HepG2 (cell line): ENCODE measurements around the gene TUBA4B. TPM values are rescaled to one million over a fixed set of nuclear protein-coding genes. Genes with fewer than 3 reads are reported as not detected.

Experiments used
- ETV6 ChIP-seq: sonication (generic); formaldehyde crosslinking; conservative IDR thresholded peaks from 2 replicates; pipeline ENCODE4 v1.4.0; 2020; ENCODE audit warnings: missing genetic modification reagents
- GATAD2A ChIP-seq: IDR thresholded peaks from 2 replicates; pipeline ENCODE4 v1.6.1; 2016
- HBP1 ChIP-seq: IDR thresholded peaks from 2 replicates; pipeline ENCODE4 v1.6.1; 2016; ENCODE audit warnings: low read depth, control low read depth
- HMGA1 ChIP-seq: sonication (generic); formaldehyde crosslinking; conservative IDR thresholded peaks from 2 replicates; pipeline ENCODE4 v1.4.0; 2020; ENCODE audit warnings: missing genetic modification reagents
- HNF4A ChIP-seq: sonication (generic); formaldehyde crosslinking; IDR thresholded peaks from 2 replicates; pipeline ENCODE4 v1.4.0; 2020; ENCODE audit warnings: missing genetic modification reagents
- HOMEZ ChIP-seq: IDR thresholded peaks from 2 replicates; pipeline ENCODE4 v1.6.1; 2016; ENCODE audit warnings: low read depth
- KDM2A ChIP-seq: sonication (generic); formaldehyde crosslinking; IDR thresholded peaks from 2 replicates; pipeline ENCODE4 v1.4.0; 2020; ENCODE audit warnings: low read depth, missing genetic modification reagents, borderline replicate concordance
- MIER2 ChIP-seq: IDR thresholded peaks from 2 replicates; pipeline ENCODE4 v1.6.1; 2016; ENCODE audit warnings: missing biosample characterization, missing genetic modification reagents
- NFE2 ChIP-seq: sonication (generic); formaldehyde crosslinking; IDR thresholded peaks from 2 replicates; pipeline ENCODE4 v1.4.0; 2020; ENCODE audit warnings: missing genetic modification reagents
- NR2F6 ChIP-seq, 2 experiments: IDR thresholded peaks; 2 replicates each; pipeline ENCODE4 v1.6.1; 2016; ENCODE audit warnings: antibody characterized with exemption in 1 of 2, mild to moderate bottlenecking in 1 of 2
- PLSCR1 ChIP-seq: sonication (generic); formaldehyde crosslinking; IDR thresholded peaks from 2 replicates; pipeline ENCODE4 v1.5.0; 2020; ENCODE audit warnings: missing genetic modification reagents, mild to moderate bottlenecking, borderline replicate concordance
- TFAP4 ChIP-seq: sonication (generic); IDR thresholded peaks from 2 replicates; pipeline ENCODE4 v1.6.1; 2016; ENCODE audit warnings: low read depth, borderline replicate concordance
- ZBTB26 ChIP-seq: IDR thresholded peaks from 2 replicates; pipeline ENCODE4 v1.6.1; 2016; ENCODE audit warnings: missing compliant biosample characterization, missing genetic modification reagents, borderline replicate concordance
- ZNF354B ChIP-seq: sonication (generic); formaldehyde crosslinking; IDR thresholded peaks from 2 replicates; pipeline ENCODE4 v1.8.0; 2022; ENCODE audit warnings: mild to moderate bottlenecking, missing genetic modification reagents
- ZNF431 ChIP-seq: sonication (generic); formaldehyde crosslinking; IDR thresholded peaks from 2 replicates; pipeline ENCODE4 v1.9.0; 2022; ENCODE audit warnings: missing genetic modification reagents, low read depth, mild to moderate bottlenecking, borderline replicate concordance
- ZNF543 ChIP-seq: sonication (generic); formaldehyde crosslinking; IDR thresholded peaks from 2 replicates; pipeline ENCODE4 v1.4.0; 2020; ENCODE audit warnings: mild to moderate bottlenecking, missing genetic modification reagents
- polyA plus RNA-seq, 8 experiments: library from polyadenylated mRNA; depleted of rRNA in 3 of 8; stranded (reverse) in 7 of 8; unstranded in 1 of 8; fragments of >200 nt; fragmentation: Illumina TruSeq in 4 of 8; extraction: Trizol in 4 of 8; gene quantifications; 2 replicates each; pipeline versions ENCODE4 v1.2.1 to v1.2.3, GENCODE V29; 2011 to 2016; ENCODE audit warnings: low read depth in 4 of 8, missing spikeins in 1 of 8, mixed read lengths in 1 of 8; ENCODE audit not compliant: insufficient read depth in 1 of 8
- total RNA-seq, 5 experiments: library from RNA; depleted of rRNA; stranded (reverse); fragments of >200 nt; fragmentation: Illumina TruSeq; extraction: Trizol; gene quantifications; 2 replicates each; pipeline ENCODE4 v1.2.3, GENCODE V29; 2016; ENCODE audit warnings: low read depth in 1 of 5
- TF ChIP-seq, protein P1 (sequence below): sonication (generic); formaldehyde crosslinking; IDR thresholded peaks from 2 replicates; pipeline ENCODE4 v1.5.0; 2020; ENCODE audit warnings: missing genetic modification reagents, mild to moderate bottlenecking, borderline replicate concordance
- TF ChIP-seq, protein P2 (sequence below): sonication (generic); formaldehyde crosslinking; IDR thresholded peaks from 2 replicates; pipeline ENCODE4 v1.4.0; 2020; ENCODE audit warnings: missing genetic modification reagents, mild to moderate bottlenecking, borderline replicate concordance

The TUBA4B gene
- total and polyA plus RNA-seq, 2 of the 13 experiments (the other 11 are each of a cell fraction or from before 2014, with no cell fraction given): 0.18 to 0.22 TPM

DNA sequence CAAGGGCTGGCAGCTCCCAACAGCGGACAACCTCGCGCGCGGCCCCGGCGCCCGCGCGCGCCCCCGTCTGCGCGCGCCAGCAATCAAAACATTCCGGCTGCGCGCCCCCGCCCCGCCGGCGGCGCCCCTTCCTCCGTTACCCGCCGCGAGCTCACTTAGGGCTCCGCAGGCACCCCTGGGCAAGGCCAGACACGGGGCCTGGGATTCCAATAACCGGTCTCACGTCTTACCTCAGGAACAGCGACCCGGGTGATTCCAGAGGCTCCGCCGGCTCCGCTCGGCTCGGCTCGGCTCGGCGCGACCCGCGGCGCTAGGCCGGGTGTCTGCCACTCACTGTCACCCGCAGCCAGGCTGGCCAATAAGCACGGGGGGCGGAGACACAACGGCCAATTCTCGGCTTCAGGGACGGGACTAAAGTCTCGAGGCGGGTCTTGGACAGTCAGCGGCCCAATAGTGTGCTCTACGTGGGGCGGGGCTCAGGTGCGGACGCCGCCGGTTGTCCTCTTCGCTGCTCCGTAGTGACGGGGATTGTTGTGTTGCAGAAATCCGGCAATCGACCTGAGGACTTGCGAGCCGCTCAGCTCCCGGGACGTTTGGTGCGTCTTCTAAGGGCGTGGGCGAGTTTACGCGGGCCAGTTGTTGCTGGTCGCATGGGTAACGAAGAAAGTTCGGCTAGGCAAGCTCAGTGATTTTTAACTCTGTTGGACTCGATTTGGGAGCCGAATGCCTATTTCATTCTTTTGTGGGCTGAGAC, 23.6 kb upstream of the TUBA4B start, which contains the start of the genes ANKZF1 and ATG9A (continued):
- TF ChIP-seq NFE2 (CRISPR knock-in tag) (no peak), PLSCR1 (CRISPR knock-in tag) (no peak; the same call in 1 of the 2 replicates), ZBTB26 (CRISPR knock-in tag) (peak; percentile 42), ZNF354B (CRISPR knock-in tag) (no peak), HMGA1 (CRISPR knock-in tag) (no peak), NR2F6 (IDR thresholded peaks at IDR 0.05) (peak; percentile 25; the same call in 1 of the 2 replicates), NR2F6 (CRISPR knock-in tag; IDR thresholded peaks at IDR 0.05) (peak; percentile 38; the same call in 1 of the 2 replicates), ZNF431 (CRISPR knock-in tag) (no peak), HBP1 (CRISPR knock-in tag) (peak; percentile 66; the same call in 1 of the 2 replicates), HOMEZ (CRISPR knock-in tag) (no peak; the same call in 1 of the 2 replicates), HNF4A (CRISPR knock-in tag) (no peak; the same call in 1 of the 2 replicates), MIER2 (CRISPR knock-in tag) (no peak), ZNF543 (CRISPR knock-in tag) (no peak; the same call in 1 of the 2 replicates), ETV6 (peak; percentile 26; the same call in 1 of the 2 replicates), KDM2A (CRISPR knock-in tag) (peak; percentile 91), TFAP4 (no peak), GATAD2A (peak; percentile 55)
- TF ChIP-seq, protein P1, sequence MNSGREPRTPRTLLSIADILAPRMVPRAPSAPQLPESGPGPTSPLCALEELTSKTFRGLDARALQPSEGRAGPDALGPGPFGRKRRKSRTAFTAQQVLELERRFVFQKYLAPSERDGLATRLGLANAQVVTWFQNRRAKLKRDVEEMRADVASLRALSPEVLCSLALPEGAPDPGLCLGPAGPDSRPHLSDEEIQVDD (CRISPR knock-in tag): no peak
- TF ChIP-seq, protein P2, sequence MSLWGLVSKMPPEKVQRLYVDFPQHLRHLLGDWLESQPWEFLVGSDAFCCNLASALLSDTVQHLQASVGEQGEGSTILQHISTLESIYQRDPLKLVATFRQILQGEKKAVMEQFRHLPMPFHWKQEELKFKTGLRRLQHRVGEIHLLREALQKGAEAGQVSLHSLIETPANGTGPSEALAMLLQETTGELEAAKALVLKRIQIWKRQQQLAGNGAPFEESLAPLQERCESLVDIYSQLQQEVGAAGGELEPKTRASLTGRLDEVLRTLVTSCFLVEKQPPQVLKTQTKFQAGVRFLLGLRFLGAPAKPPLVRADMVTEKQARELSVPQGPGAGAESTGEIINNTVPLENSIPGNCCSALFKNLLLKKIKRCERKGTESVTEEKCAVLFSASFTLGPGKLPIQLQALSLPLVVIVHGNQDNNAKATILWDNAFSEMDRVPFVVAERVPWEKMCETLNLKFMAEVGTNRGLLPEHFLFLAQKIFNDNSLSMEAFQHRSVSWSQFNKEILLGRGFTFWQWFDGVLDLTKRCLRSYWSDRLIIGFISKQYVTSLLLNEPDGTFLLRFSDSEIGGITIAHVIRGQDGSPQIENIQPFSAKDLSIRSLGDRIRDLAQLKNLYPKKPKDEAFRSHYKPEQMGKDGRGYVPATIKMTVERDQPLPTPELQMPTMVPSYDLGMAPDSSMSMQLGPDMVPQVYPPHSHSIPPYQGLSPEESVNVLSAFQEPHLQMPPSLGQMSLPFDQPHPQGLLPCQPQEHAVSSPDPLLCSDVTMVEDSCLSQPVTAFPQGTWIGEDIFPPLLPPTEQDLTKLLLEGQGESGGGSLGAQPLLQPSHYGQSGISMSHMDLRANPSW (CRISPR knock-in tag): no peak; the same call in 1 of the 2 replicates
